SU-DHL-6 (cell line): ENCODE results near the gene DIP2C.

Experiments
- H2AFZ ChIP-seq: fragments of 200-600 bp; sonication (generic); 2 replicates; pipeline ENCODE4 v1.6.1; 2014; ENCODE audit warnings: low read depth, mild to moderate bottlenecking, moderate library complexity, mixed read lengths, antibody characterized with exemption, low read length; ENCODE audit not compliant: severe bottlenecking
- H3F3A ChIP-seq: fragments of 200-600 bp; shearing (Covaris generic); 2 replicates; pipeline ENCODE4 v1.6.0; 2016; ENCODE audit warnings: antibody characterized with exemption, mild to moderate bottlenecking; ENCODE audit not compliant: insufficient read depth
- H3K27ac ChIP-seq: fragments of 200-600 bp; sonication (generic); 2 replicates; pipeline ENCODE4 v1.5.1; 2016; ENCODE audit warnings: low read depth, mild to moderate bottlenecking, low read length, moderate library complexity, mixed read lengths
- H3K27me3 ChIP-seq: fragments of 200-600 bp; sonication (generic), shearing (Covaris generic); 2 replicates; pipeline ENCODE4 v1.6.0; 2014; ENCODE audit warnings: mild to moderate bottlenecking, low read length
- H3K36me3 ChIP-seq: fragments of 200-600 bp; sonication (generic); 2 replicates; pipeline ENCODE4 v1.6.1; 2014; ENCODE audit warnings: mild to moderate bottlenecking, low read length, mixed read lengths
- H3K4me2 ChIP-seq: fragments of 300-600, 200-600 bp; shearing (Covaris generic), sonication (generic); 2 replicates; pipeline ENCODE4 v1.6.0; 2014; ENCODE audit warnings: low read length, low read depth, mild to moderate bottlenecking; ENCODE audit not compliant: poor library complexity, severe bottlenecking
- H3K4me3 ChIP-seq: fragments of 200-600 bp; sonication (generic); 2 replicates; pipeline ENCODE4 v1.5.1; 2014; ENCODE audit warnings: antibody characterized with exemption, low read length, mild to moderate bottlenecking, mixed read lengths; ENCODE audit not compliant: insufficient read depth, poor library complexity, severe bottlenecking
- H3K79me2 ChIP-seq: fragments of 200-600 bp; sonication (generic); 2 replicates; pipeline ENCODE4 v1.6.1; 2014; ENCODE audit warnings: mild to moderate bottlenecking, low read length, moderate library complexity; ENCODE audit not compliant: insufficient read depth
- H3K9ac ChIP-seq: fragments of 200-600 bp; sonication (generic); 2 replicates; pipeline ENCODE4 v1.7.0; 2014; ENCODE audit warnings: mild to moderate bottlenecking, low read length
- H3K9me2 ChIP-seq: fragments of 200-600 bp; sonication (generic); replicated peaks from 2 replicates; pipeline ENCODE4 v1.6.1; 2014; ENCODE audit warnings: low read length; ENCODE audit not compliant: insufficient read depth
- H3K9me3 ChIP-seq: fragments of 200-600 bp; sonication (generic); 2 replicates; pipeline ENCODE4 v1.6.1; 2014; ENCODE audit warnings: low read length, mixed read lengths; ENCODE audit not compliant: insufficient read depth
- H4K20me1 ChIP-seq: fragments of 200-600 bp; sonication (generic); 2 replicates; pipeline ENCODE4 v1.6.1; 2014; ENCODE audit warnings: low read depth, mild to moderate bottlenecking, antibody characterized with exemption, low read length, moderate library complexity, mixed read lengths
- CTCF ChIP-seq: fragments of 200-600 bp; sonication (generic); IDR thresholded peaks from one replicate; pipeline ENCODE4 v1.5.1; 2017; ENCODE audit warnings: antibody characterized with exemption, mild to moderate bottlenecking, low read length, moderate library complexity; ENCODE audit not compliant: insufficient read depth, poor library complexity, severe bottlenecking
- EZH2phosphoT487 ChIP-seq: fragments of 200-600 bp; sonication (generic), shearing (Covaris generic); conservative IDR thresholded peaks from 2 replicates; pipeline ENCODE4 v1.6.1; 2018; ENCODE audit warnings: mild to moderate bottlenecking, antibody characterized with exemption, low read length, moderate library complexity, mixed read lengths

Gene DIP2C

GRCh38 chr10:504121-504611, 185.3 kb downstream of the DIP2C start:
- H3K27me3 ChIP-seq, result no peaks in the 10 kb centered on the region
- no peak overlapping the region for H3K27ac ChIP-seq
- H3K79me2 ChIP-seq, result peaks cover 48% of the 10 kb centered on the region; the same call in 1 of the 2 replicates
- H4K20me1 ChIP-seq, result peaks cover 7% of the 10 kb centered on the region; the same call in 1 of the 2 replicates
- no peak overlapping the region for H3K4me2 ChIP-seq
- TF ChIP-seq EZH2phosphoT487 (no peak), CTCF (no peak)
- no peak overlapping the region for H2AFZ ChIP-seq
- H3K36me3 ChIP-seq, result peaks cover 11% of the 10 kb centered on the region; the same call in 1 of the 2 replicates
- H3K9ac ChIP-seq, result no peak overlapping the region
- no peaks in the 10 kb centered on the region for H3K9me2 ChIP-seq
- H3K9me3 ChIP-seq, result peaks cover 23% of the 10 kb centered on the region; the same call in 1 of the 2 replicates
- H3K4me3 ChIP-seq, result no peak overlapping the region
- H3F3A ChIP-seq, result peaks cover 15% of the 10 kb centered on the region

GRCh38 chr10:501596-501995, 187.9 kb downstream of the DIP2C start:
- Histone ChIP-seq H3K9me3 (peaks cover 19% of the 10 kb centered on the region; the same call in 1 of the 2 replicates), H2AFZ (no peak overlapping the region), H3K4me3 (no peak overlapping the region), H3F3A (peaks cover 15% of the 10 kb centered on the region), H3K4me2 (no peak overlapping the region), H3K27me3 (no peaks in the 10 kb centered on the region), H3K27ac (no peak overlapping the region), H3K9ac (no peak overlapping the region), H3K79me2 (peaks cover 37% of the 10 kb centered on the region; the same call in 1 of the 2 replicates), H3K36me3 (peaks cover under 1% of the 10 kb centered on the region; the same call in 1 of the 2 replicates), H3K9me2 (no peaks in the 10 kb centered on the region), H4K20me1 (peaks cover 7% of the 10 kb centered on the region; the same call in 1 of the 2 replicates)
- no peak for TF ChIP-seq CTCF
- no peak for TF ChIP-seq EZH2phosphoT487

GRCh38 chr10:500876-501275, 188.6 kb downstream of the DIP2C start:
- Histone ChIP-seq H4K20me1 (peaks cover 7% of the 10 kb centered on the region; the same call in 1 of the 2 replicates), H3K4me2 (no peak overlapping the region), H3K4me3 (no peak overlapping the region), H3K9me2 (no peaks in the 10 kb centered on the region), H3K27ac (no peak overlapping the region), H3F3A (peaks cover 9% of the 10 kb centered on the region), H3K36me3 (no peaks in the 10 kb centered on the region), H3K79me2 (peaks cover 40% of the 10 kb centered on the region; the same call in 1 of the 2 replicates), H3K9ac (no peak overlapping the region), H3K27me3 (no peaks in the 10 kb centered on the region), H2AFZ (no peak overlapping the region), H3K9me3 (peaks cover 12% of the 10 kb centered on the region; the same call in 1 of the 2 replicates)
- TF ChIP-seq EZH2phosphoT487 (no peak), CTCF (no peak)
